ENCODE data around the gene LSM14B.
A peak's percentile ranks its signal among the peaks of the same experiment; 100 is the strongest.

LSM14B gene

GRCh38 chr20:62133051-62133845 lies 11.0 kb downstream of the LSM14B start:
- no peak for DNase-seq (ENCODE audit: low spot score)

GRCh38 chr20:62133864-62134263 lies 11.6 kb downstream of the LSM14B start:
- peak; percentile 40 for DNase-seq (ENCODE audit: low spot score)

GRCh38 chr20:62134735-62135231 lies 12.5 kb downstream of the LSM14B start:
- no peak for DNase-seq (ENCODE audit: low spot score)

- DNase-seq (ENCODE audit: low spot score), result no peak
These were observed 13.4 kb downstream of the LSM14B start for GRCh38 chr20:62135573-62136266.

- DNase-seq (ENCODE audit: low spot score), result peak; percentile 80
These were observed 14.2 kb downstream of the LSM14B start for GRCh38 chr20:62136283-62137091.

GRCh38 chr20:62137092-62137384 lies 14.8 kb downstream of the LSM14B start:
- no peak for DNase-seq (ENCODE audit: low spot score)

- no peak for DNase-seq (ENCODE audit: low spot score)
These were observed 15.4 kb downstream of the LSM14B start for GRCh38 chr20:62137478-62138203.

- DNase-seq (ENCODE audit: low spot score), result no peak
These were observed 15.9 kb downstream of the LSM14B start for GRCh38 chr20:62138204-62138543.

- DNase-seq (ENCODE audit: low spot score), result no peak
These were observed 16.6 kb downstream of the LSM14B start for GRCh38 chr20:62138912-62139311.

- DNase-seq (ENCODE audit: low spot score), result no peak
These were observed 17.4 kb downstream of the LSM14B start for GRCh38 chr20:62139636-62140035.

- no peak for DNase-seq (ENCODE audit: low spot score)
These were observed 18.7 kb downstream of the LSM14B start for GRCh38 chr20:62141043-62141396.

- DNase-seq (ENCODE audit: low spot score), result peak; percentile 64
These were observed 19.3 kb downstream of the LSM14B start for GRCh38 chr20:62141397-62142251.

- DNase-seq (ENCODE audit: low spot score), result no peak
These were observed 20.2 kb downstream of the LSM14B start for GRCh38 chr20:62142252-62143080.

- DNase-seq (ENCODE audit: low spot score), result peak; percentile 91
These were observed 21.0 kb downstream of the LSM14B start, which contains the start of the genes PSMA7 and SS18L1 for GRCh38 chr20:62143081-62143956. Gene PSMA7, minus strand, starts transcription at chr20:62143394. Its CDS starts 91 bp downstream, at chr20:62143303. Gene SS18L1, plus strand, starts transcription at chr20:62143769. Its CDS starts 52 bp downstream, at chr20:62143821.

- DNase-seq (ENCODE audit: low spot score), result peak; percentile 71
These were observed 21.9 kb downstream of the LSM14B start for GRCh38 chr20:62143957-62144825.

GRCh38 chr20:62145688-62146018 lies 23.4 kb downstream of the LSM14B start:
- DNase-seq (ENCODE audit: low spot score), result no peak

GRCh38 chr20:62146019-62146755 lies 23.9 kb downstream of the LSM14B start:
- no peak for DNase-seq (ENCODE audit: low spot score)

Data from RKO (cell line).